GM19438 (cell line): Measurements from ENCODE around the gene NAPA.

Experiments
- ATAC-seq: cut with Tn5 transposase; IDR thresholded peaks from one replicate; pipeline ENCODE4 v1.9.1; 2021; ENCODE audit warnings: low read depth; ENCODE audit not compliant: unreplicated experiment

The NAPA gene

DNA sequence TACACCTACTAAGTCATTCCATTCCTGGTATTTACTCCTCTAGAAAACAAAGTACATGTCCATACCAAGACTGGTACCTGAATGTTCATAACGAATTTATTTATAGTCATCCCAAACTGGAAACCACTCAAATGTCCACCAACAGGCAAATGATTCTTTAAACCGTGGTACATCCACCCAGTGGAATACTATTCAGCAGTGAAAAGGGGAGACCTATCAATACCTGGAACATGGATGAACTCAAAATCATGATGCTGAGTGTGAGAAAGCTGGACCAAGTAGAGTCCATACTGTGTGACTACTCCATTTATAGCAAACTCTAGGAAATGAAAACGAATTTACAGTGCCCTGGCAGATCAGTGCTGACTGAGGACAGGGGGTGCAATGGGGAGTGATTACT is 11.9 kb upstream of the NAPA start:
- ATAC-seq, result no peak

DNA sequence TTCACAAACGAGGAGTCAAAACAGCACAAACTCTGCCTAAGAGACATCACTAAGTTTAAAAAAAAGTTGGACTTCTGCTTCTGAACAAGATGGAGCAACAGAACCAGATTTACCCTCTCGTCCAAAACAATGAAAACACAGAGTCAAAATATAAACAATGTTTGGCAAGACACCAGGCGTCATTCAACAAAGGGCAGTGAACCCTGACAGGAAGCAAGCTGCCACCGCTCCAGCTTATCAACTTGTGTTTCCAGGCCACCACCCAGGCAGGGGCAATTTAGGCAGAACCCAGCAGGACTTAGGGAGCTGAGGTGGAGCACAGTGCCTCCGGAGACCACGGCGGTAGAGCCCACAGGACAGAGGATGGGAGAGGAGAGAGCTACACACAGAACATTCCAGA is 8.6 kb upstream of the NAPA start:
- ATAC-seq, result no peak

DNA sequence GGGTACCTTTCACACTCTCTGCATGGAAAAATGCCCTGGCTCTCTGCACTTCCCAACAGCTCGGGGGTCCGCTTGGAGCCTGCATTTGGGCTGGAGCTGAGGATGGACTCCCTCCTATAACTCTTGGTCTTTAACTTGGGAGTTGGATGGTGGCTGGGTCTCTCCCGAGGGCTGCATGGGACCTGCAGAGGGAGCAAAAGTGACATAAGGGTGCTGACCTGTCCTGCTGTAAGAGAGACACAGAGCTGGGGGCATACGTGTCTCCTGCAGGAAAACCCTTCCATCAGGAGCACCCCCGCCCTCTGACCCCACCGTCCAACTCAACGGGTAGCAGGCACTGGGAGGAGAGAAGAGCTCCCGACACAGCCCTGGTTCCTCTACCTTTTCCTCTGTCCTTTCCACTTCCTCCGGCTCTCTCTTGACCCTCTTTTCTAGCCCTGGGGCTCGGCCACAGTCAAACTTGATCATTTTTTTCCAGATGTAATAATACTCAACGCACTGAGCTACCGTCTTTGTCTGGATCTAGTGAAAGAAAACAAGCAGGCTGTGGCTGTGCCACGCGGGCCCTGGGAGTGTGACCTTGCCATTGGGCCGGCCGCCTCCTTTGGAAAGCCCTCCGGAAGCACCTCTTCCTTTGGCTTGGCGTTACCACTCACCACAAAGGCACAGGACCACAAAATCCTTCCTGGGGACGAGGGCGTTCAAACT is 6.8 kb upstream of the NAPA start:
- ATAC-seq, result no peak

DNA sequence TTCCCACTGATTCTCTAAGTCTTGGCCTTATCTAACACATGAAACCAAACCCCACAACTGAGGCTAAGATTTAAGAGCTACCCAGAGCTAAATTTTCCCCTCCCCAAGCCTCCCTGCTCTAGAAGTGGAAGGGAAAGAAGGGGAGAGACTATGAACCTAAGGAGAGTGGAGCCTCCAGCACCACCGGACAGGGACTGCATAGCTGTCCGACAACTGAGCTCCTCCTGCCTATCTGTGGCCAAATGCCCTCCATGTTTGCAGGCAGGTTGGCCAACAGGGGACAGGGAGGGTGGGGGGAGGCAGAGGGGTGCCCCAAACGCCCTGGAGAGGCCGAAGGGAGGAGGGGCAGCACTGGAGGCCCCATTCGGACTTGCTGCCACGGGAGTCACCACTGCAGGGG is 6.0 kb upstream of the NAPA start:
- ATAC-seq, result no peak

DNA sequence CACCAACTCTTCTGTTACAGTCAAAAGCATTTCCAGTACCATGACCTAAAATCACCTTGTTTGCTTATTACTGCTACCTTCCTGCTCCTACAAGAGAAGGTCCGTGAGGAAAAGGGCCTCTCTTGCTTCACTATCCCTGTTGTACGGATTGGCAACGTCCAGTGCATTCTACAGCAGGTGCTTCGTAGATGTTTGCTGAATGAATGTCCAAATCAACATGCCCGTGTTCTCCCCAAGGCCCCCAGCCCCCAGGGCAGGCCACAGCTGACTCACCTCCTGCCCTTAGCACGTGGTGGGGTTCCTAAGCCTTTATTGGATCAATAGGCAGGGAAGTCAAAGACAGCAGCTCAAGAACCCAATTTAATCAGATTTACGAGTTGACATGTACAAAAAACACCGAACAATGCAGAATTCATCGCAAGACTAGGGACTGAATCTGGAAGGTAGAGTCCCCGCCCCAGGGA is 5.5 kb upstream of the NAPA start:
- ATAC-seq, result no peak

DNA sequence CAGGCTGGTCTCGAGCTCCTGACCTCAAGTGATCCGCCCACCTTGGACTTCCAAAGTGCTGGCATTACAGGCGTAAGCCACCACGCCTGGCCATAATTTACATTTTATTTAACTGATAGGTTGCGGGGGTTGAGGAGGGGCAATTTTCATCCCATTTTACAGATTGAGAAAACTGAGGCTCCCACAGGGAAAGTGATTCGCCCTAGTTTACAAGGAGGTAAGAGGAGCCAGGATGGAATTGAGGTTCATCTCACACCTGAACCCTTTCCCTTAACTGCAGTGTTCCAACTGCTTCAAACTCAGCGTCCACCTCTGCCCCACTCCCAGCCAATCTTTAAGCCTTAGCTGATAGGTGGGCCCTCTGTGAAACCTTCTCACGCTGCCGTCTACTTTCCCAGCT is 4.0 kb upstream of the NAPA start:
- no peak for ATAC-seq

DNA sequence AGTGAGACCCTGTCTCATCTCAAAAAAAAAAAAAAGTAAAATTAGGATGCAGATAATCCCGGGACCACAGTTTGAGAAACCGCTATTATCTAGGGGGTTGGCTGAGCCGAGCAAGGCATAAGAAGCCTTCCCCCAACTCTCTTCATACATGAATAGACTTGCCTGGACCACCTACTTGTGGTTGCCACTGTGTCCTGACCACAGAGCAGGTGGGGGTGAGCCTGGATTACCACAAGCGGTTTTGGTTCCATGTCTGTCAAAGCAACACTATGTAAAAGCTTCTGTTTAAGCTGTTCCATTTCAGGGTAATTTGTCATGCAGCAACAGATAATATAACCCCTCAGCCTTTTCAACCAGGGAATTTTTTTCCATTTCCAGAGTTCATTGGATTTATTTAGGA is 3.3 kb upstream of the NAPA start:
- ATAC-seq, result no peak

DNA sequence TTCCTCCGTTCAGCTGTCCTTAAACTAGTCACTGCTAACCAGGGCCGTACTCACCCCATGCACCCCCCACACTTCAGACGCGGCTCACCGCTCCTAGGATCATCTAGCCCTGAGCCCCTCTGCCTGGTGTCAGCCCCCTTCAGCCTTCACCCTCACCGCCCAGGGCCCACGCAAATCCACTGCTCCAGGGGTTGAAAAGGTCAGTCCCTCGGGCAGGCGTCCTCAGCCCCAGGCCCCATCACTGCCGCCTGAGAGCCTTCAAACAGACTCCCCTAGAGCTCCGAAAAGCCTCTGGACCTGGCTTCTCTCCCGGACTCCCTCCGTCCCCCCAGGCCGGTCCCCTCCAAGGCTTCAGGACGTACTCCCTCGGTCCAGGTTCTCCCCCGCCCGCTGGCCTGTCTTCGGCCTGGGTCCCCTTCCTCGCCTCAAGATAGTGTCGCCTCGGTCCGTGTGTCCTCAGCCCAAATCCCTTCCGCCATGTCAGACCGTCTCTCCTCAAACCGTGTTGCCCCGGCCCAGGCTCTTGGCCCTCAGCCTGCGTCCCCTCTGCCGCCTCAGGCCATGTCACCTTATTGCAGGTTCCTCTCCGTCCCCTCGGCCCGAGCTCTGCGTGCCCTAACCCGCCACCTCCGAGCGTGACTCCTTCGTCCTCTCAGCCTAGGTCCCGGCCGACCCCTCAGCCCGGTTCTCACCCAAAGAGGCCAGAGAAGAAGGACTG is 553 bp downstream of the NAPA start:
- no peak for ATAC-seq

DNA sequence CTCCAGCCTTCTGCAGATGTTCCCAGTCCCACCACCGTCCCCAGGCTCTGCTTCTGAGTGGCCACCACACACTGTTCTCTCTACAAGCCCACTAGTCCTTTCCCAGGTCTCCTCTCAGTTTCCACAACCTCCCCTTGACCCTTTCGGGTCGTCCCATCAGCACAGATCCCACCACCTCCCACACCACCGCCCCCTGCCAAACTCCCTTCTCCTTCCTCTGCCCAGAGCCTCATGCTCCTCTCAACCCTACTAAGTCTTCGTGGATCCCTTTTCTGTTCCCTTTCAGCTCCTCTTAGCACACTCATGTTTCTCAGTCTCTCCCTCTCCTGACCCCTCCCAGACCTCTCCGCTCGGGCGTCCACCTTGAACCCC is 1.9 kb downstream of the NAPA start:
- no peak for ATAC-seq

DNA sequence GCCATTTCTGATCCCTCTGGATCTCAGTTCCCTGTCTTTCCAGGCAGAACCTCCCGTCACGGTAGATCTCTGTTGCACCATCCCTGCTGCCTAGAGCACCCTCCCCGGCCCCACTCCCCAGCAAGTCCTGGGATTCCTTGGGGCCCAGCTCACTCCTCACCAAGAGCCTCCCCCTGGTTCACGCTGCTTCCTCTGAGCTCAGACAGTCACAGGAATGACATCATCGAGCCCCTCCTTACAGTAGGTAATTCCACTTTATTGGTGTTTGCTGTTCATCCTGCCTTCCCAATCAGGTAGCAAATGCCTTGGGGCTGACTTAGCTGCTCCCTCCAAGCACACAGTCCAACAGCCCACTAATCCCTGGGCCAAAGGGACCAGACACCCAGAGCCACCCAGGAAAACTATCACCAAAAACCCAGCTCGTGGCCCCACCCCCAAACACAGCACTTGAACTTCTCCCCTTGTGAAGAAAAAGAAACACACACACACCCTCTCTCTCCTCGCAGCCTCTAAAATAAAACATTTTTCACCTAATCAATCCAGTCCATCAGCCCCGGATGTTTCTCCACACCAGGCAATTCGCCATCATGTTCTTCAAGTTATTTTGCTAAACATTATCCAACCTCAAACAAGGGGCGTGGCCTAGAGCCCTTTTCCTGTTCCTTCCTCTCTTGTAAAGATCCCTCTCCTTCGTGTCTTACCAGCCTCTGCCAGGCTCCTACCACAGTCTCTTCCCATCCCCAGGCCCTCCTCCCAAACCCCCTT is 2.5 kb downstream of the NAPA start:
- ATAC-seq, result no peak

DNA sequence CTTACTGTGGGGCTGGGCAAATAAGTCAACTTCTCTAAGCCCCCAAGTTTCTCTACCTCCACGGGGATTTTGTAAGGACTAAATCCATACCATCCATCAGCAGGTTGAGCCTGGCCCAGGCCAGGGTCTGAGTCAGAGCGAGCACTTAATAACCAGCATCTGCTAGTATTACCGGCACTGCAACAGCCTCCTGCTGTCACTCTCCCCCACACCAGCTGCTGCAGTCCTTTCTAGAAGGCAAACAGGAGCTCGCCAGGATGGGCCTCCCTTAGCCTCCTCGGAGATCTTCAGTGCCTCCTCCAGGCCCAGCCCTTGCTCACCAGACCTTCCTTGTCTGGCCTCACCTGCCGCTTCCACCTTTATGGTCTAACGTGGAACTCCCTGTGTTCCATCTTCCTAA is 3.2 kb downstream of the NAPA start:
- ATAC-seq, result no peak

DNA sequence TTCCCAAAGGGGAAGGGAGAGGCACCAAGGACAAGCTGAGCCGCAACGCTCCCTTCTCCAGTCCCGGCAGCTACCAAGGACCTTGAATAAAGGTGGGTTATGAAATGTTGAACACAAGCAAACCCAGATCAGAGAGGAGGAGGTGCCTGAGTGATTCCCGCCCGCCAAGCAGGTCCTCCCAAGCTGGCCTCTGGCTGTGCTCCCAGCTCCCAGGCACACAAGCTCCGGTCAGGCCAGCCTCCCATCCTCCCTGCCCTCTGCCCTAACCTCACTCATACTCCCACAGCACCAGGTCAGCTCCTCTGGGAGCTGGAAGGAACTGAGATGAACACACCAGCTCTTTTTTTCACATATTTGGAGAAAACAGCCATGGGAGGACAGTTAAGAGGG is 3.7 kb downstream of the NAPA start:
- no peak for ATAC-seq

DNA sequence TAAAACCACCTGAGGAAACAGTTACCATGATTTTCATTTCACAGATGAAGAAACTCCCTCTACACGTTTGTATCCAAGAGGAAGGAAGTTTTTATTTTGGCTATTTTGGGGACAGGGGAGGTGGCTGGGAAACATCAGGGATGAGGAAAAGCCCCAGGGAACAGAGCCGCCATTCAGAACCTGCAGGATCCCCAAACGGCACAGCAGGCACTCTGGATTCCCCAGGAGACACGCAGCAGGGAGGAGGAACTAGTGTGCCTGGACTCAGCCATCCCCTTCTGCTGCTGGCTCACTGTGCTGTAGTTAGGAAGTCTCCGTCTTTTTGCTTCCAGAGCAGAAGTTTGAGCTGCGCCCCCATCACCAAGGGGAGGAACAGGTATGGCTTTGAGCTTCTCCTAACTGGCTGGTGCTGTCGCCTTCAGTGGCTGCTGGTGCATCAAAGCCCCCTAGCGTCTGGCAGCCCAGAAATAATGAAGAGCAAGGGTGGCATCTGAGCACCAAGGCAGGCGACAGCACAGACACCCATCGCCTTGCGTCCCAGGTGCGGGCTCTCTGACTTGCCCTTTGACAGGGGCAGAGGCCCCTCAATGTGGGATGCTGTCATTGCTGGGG is 4.2 kb downstream of the NAPA start:
- no peak for ATAC-seq

DNA sequence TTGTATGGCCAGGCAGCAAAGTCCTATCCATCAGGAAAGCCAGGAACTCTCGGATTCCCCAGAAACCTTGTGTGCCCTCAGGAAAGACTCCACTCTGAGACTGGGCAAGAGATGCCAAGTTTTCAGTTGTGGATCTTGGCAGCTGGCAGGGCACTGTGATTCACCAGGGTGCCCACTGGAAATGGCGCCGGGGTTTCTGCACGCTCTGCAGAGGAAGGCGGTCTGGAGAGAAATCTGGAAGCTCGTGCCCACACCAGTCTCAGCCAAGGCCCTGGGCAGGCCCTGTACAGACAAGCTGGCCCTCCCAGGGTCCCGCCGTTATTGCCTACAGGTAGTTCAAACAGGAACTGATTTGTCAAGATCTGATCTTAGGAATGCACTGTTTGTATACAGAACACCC is 4.9 kb downstream of the NAPA start:
- no peak for ATAC-seq

DNA sequence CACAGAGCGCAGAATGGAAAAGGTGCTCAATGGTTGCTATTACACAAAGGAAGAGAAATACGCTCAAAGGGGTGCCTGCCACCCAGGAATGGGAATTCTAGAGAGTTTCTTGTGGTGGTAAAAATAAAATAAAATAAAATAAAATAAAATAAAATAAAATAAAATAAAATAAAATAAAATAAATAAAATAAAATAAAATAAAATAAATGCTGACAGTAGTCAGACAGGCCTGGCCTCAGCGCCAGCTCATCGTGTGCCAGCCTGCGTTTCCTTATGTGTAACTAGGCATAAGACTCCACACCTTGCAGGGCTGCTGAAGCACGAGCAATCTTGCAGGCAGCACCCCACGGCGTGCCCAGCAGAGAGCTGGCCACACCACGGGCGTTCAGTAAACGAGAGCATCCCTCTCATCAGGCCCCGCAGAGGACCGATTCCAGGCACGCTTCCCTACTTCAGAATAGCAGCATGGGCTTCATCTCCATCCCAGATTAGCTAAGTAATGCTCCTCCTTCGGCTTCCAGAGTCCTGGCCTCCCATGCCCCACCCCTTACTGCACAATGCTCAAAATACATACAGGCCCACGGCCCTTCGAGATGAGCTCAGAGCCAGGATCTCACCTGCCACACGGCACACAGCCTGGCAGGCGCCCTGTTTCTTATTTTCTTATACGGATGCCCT is 5.6 kb downstream of the NAPA start:
- no peak for ATAC-seq

DNA sequence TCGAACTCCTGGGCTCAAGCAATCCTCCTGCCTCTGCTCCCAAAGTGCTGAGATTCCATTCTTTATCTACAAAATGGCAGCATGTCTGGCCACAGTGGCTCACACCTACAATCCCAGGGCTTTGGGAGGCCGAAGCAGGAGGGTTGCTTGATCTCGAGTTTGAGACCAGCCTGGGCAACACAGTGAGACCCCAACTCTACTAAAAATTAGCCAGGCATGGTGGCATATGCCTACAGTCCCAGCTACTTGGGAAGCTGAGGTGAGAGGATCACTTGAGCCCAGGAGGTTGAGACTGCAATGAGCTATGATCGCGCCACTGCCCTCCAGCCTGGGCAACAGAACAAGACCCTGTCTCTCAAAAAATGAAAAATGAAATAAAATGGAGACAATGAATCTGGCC is 6.1 kb downstream of the NAPA start:
- ATAC-seq, result no peak

DNA sequence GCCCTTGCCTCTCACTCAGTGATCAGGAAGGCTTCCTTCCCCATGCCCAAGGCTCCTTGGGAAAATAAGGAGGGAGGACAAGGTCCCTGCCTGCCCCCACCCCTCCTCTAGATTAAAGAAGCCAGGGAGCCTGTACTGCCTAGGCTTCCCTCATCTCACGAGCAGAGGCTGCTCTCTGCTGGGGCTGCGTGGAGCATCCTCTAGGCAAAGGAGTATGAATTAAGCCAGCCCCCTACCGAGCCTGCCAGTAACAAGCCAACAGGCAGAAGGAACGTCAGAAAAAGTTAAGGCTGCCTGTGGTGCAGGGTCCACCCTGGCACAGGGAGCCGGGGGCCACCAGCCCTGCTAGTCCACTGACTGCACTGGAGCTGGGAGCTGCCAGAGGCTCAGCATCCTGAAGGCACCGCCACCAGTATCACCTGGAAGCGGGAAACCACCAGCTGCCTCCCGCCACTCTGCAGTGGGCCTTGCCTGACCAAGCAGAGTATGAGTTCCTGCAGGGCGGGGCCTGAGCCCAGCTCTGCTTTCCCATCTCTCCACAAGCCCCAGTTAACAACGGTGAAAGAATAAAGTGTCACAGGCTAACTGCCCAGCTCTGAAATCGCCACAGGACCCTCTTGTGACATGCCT is 6.8 kb downstream of the NAPA start:
- ATAC-seq, result no peak

DNA sequence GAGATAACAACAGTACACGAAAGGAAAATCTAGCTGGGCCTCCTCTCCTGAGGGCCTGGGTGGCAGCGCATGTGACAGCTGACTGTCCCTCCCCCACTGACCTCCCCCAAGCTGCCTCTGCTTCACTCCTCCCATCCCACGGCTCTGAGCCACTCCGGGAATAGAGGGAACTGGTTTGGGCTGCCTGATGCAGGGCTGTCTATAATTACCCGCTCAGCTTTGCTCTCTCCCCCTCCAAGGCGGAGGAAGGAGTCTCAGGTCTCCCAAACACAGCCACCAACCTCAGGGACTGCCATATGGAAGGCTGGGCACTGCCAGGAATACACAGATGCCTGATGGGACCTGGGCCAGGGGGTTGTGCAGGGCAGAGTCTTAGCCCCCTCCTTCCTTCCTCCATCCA is 7.9 kb downstream of the NAPA start:
- no peak for ATAC-seq

DNA sequence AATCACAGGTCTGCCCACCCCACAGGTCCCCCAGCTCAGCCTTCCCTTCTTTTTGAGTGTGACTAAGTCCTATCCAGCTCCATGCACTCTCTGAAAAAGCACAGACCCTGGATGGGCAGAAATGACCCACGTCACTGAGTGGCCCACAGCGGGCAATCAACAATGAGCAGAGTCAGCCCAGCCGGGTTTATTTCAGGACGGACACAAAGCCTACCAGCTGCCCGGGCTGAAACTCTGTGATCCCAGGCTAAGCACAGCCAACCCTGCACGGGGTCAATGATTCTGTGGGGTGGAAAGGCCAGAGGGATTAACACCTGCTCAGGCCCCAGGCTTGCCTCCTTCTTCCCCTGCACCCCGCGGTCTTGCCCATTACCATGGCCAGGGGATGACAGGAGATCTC is 8.4 kb downstream of the NAPA start:
- no peak for ATAC-seq

DNA sequence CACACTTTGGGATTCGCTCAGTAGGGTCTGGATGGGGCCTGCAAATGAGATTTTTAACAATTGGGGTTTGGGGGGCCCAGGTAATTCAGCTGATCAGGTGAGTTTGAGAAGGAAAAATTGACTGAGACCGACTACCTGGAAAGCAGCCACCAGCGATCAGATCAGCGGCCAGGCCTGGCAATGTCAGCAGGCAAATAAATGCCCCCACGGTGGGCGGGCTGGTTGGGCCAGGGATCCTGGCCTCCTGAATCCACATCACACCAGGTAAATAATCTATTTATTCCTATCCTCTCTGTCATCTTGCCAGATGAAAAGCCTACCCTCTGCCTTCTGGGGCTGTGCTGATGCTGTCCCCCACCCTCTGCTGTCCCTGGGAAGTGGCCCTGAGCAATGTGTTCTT is 9.4 kb downstream of the NAPA start:
- ATAC-seq, result no peak

DNA sequence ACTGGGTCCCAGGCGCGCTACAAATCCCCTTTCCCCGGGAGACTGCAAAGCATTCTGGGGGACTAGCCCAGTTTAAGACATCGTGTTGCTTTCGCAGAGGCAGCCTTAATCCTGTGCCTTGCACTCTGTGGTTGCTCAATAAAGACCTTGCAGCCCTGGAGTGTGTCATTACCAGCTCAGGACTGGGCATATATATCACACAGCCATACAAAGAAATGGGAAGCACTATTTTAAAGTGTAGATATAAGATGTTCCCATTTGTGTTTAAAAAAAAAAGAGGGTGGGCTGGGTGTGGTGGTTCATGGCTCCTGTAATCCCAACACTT is 11.1 kb downstream of the NAPA start:
- no peak for ATAC-seq
